Esophagus squamous epithelium (tissue), 5 donors: ENCODE results near the gene ZNF487. TPM values are rescaled to one million over a fixed set of nuclear protein-coding genes. Genes with fewer than 3 reads are reported as not detected.

Experiments used
- DNase-seq: peaks from one replicate; lab custom pipeline; 2025; lab: John Stamatoyannopoulos, UW
- H3K27ac ChIP-seq, 4 donors: fragments of 200-600 bp; sonication (generic); one replicate each; pipeline ENCODE4 v1.5.1; 2016 to 2019; ENCODE audit warnings: mild to moderate bottlenecking in 1 of 4
- H3K27me3 ChIP-seq, 4 donors: fragments of 200-600 bp; sonication (generic); 1 replicate in 3 of 4; 2 replicates in 1 of 4; pipeline versions ENCODE4 v1.5.1 to v1.6.0; 2017 to 2021; ENCODE audit warnings: antibody characterized with exemption in 1 of 4
- H3K36me3 ChIP-seq, 3 donors: fragments of 200-600 bp; sonication (generic); one replicate each; pipeline ENCODE4 v1.5.1; 2016 to 2019
- H3K4me1 ChIP-seq, 3 donors: fragments of 200-600 bp; sonication (generic); one replicate each; pipeline ENCODE4 v1.5.1; 2017 to 2019
- H3K4me3 ChIP-seq, 4 donors: fragments of 200-600 bp; sonication (generic); 1 replicate in 3 of 4; 2 replicates in 1 of 4; pipeline ENCODE4 v1.5.1; 2016 to 2019; ENCODE audit warnings: mild to moderate bottlenecking in 2 of 4, moderate library complexity in 1 of 4
- H3K9me3 ChIP-seq, 3 donors: fragments of 200-600 bp; sonication (generic); one replicate each; pipeline ENCODE4 v1.5.1; 2016 to 2019
- CTCF ChIP-seq, 6 experiments: fragments of 450-650 bp in 4 of 6; fragments of 200-600 bp in 2 of 6; sonication (generic) in 2 of 6; IDR thresholded peaks; one replicate each; pipeline ENCODE4 v1.5.1; 2016 to 2019; ENCODE audit warnings: antibody characterized with exemption in 6 of 6, mild to moderate bottlenecking in 4 of 6, moderate library complexity in 4 of 6
- POLR2A ChIP-seq, 4 donors: fragments of 450-650 bp; IDR thresholded peaks; one replicate each; pipeline ENCODE4 v1.6.1; 2017; ENCODE audit warnings: antibody characterized with exemption in 4 of 4, mild to moderate bottlenecking in 4 of 4, moderate library complexity in 3 of 4
- WGBS, 2 donors: methylation state at CpG; one replicate each; pipeline ENCODE4 v1.1.5; 2018; 5-methylcytosine and 5-hydroxymethylcytosine counted together
- intact Hi-C: fragments of 100-400 bp; cut with DNase I; formaldehyde crosslinking; loops from one replicate; pipeline ENCODE4 v1.15.0; 2022
- total RNA-seq, 4 donors: library from RNA; depleted of rRNA; stranded (reverse); fragments of >200 nt; gene quantifications; one replicate each; pipeline ENCODE4 v1.1.0, GENCODE V29; 2016
- donor health status: DM: yes; HTN: yes; CAD: no.

ZNF487 gene
- total RNA-seq, 4 donors from 2014 or later: 1.7 to 4.6 (median 4.2) TPM

GRCh38 chr10:43403911-43404703 is 32.8 kb upstream of the ZNF487 start:
- H3K27me3 ChIP-seq: no peaks in the 10 kb centered on the region
- no peaks in the 10 kb centered on the region for H3K9me3 ChIP-seq
- TF ChIP-seq POLR2A (IDR thresholded peaks at IDR 0.05) (no peak), CTCF (IDR thresholded peaks at IDR 0.05) (no peak)
- peak overlapping the region; percentile 40 to 99 (median 76) for H3K27ac ChIP-seq
- DNase-seq: no peak
- intact Hi-C loops: no loop called here
- peaks cover 27 to 84% (median 60%) of the 10 kb centered on the region in 3 donors for H3K4me1 ChIP-seq
- H3K4me3 ChIP-seq: peak overlapping the region in 2 of 4 donors; percentile 68 to 90
- H3K36me3 ChIP-seq: peaks cover 0 to 26% (median 0%) of the 10 kb centered on the region in 3 donors
- WGBS, 2 donors: 23 to 53% methylated on average over 11 to 14 of the region's 14 CpGs

DNA sequence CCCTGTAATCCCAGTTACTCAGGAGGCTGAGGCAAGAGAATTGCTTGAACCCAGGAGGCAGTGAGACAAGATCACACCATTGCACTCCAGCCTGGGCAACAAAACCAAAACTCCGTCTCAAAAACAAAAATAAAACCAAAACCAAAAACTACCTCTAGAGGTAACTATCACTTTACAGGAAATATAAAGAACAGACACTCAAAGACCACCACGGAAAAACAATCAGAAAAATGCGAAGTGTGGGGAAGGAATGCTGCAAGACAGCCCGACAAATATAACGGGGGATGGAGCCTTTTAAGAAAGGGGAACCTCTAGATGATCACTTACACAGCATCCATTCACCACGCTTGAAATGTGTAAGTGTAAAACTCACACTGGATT is 32.2 kb upstream of the ZNF487 start:
- no peak for DNase-seq
- Histone ChIP-seq H3K27me3 (no peaks in the 10 kb centered on the region), H3K36me3 (peaks cover 0 to 21% (median 0%) of the 10 kb centered on the region in 3 donors), H3K4me1 (peaks cover 27 to 82% (median 54%) of the 10 kb centered on the region in 3 donors), H3K27ac (peak overlapping the region in 3 of 4 donors; percentile 56 to 99 (median 97)), H3K4me3 (peak overlapping the region in 2 of 4 donors; percentile 68 to 90), H3K9me3 (no peaks in the 10 kb centered on the region)
- intact Hi-C loops: no loop called here
- no peak for TF ChIP-seq CTCF (IDR thresholded peaks at IDR 0.05)
- no peak for TF ChIP-seq POLR2A (IDR thresholded peaks at IDR 0.05)
- WGBS, 2 donors: 20 to 29% methylated on average over 6 of the region's 6 CpGs

DNA sequence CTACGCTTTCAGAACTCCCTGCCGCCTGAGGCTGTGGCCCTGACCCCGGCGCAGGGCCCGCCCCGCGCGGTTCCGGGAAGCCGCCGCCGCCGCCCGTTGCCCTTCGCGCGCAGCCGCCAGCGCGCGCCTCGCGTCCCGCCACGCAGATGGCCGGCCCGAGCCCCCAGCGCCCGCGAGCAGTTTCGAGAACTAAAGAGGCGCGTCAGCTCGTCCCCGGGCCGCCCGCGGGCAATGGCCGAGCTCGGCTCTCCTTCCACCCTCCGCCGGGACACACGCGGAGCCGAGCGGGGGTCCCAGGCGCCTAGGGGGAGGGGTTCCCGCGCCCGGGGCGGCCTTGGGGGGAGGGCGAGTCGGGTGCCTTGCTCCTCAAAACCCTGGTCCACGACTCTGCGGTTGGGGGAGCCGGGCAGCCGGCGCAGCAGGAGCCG is 29.7 kb upstream of the ZNF487 start:
- H3K36me3 ChIP-seq: peaks cover 0 to 14% (median 0%) of the 10 kb centered on the region in 3 donors
- H3K4me3 ChIP-seq: peak overlapping the region; percentile 68 to 90 (median 86)
- intact Hi-C loops: no loop called here
- H3K27me3 ChIP-seq: no peaks in the 10 kb centered on the region
- H3K9me3 ChIP-seq: no peaks in the 10 kb centered on the region
- TF ChIP-seq CTCF (IDR thresholded peaks at IDR 0.05): peak in 1 of 6 experiments; percentile 3
- no peak for TF ChIP-seq POLR2A (IDR thresholded peaks at IDR 0.05)
- peak overlapping the region; percentile 97 to 100 (median 99) for H3K27ac ChIP-seq
- no peak for DNase-seq
- 0 to 1% methylated on average over 14 to 22 of the region's 59 CpGs for WGBS, 2 donors
- H3K4me1 ChIP-seq: peaks cover 27 to 66% (median 32%) of the 10 kb centered on the region in 3 donors

DNA sequence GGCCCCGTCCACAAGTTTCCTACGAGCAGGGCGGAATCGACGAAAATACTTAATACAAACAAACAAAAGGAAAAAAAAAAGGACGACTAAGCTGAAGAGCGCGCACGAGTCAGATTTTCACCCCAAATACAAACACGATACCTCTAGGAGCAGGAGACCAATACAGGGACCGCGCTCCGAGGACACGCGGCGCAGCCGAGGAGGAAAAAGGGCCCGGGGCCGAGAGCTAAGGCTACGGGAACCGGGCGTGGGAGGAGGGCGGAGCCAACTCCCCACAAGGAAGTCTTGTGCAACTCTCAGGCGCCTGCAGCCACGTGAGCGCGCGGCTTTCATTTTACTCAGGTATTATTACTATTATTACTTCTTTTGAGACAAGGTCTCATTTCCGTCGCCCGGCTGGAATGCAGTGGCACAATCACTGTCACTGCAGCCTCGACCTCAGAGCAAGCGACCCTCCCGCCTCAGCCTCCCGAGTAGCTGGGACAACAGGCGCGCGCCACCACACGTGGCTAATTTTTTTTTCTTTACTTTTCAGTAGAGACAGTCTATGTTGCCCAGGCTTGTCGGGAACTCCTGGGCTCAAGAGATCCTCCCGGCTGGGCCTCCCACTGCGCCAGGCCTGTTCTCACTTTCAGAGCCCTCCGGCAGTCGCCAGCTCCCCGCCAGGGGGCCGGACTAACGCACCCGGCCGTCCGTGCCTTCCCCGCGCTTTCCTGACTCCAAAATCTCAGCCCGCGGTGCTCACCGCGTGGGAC is 29.2 kb upstream of the ZNF487 start:
- H3K27me3 ChIP-seq: no peaks in the 10 kb centered on the region
- H3K27ac ChIP-seq: peak overlapping the region; percentile 97 to 100 (median 99)
- peak; percentile 58 for DNase-seq
- 1% methylated on average over 35 to 54 of the region's 56 CpGs for WGBS, 2 donors
- H3K4me3 ChIP-seq: peak overlapping the region; percentile 68 to 90 (median 86)
- peak in 2 of 4 donors; percentile 55 to 78 for TF ChIP-seq POLR2A (IDR thresholded peaks at IDR 0.05)
- peak in 5 of 6 experiments; percentile 23 to 54 (median 34) for TF ChIP-seq CTCF (IDR thresholded peaks at IDR 0.05)
- H3K4me1 ChIP-seq: peaks cover 27 to 60% (median 27%) of the 10 kb centered on the region in 3 donors
- H3K9me3 ChIP-seq: no peaks in the 10 kb centered on the region
- intact Hi-C loops: no loop called here
- H3K36me3 ChIP-seq: peaks cover 0 to 13% (median 0%) of the 10 kb centered on the region in 3 donors
